Activated T-cell treated with anti-CD3 and anti-CD28 coated beads for 24 hours (primary cell): ENCODE measurements around the gene HES4.
A peak's percentile ranks its signal among the peaks of the same experiment; 100 is the strongest.
"Not testable (repeated sequence)": the region's sequence is repeated elsewhere in the genome, so short reads cannot be mapped to it uniquely, and the experiment has no call there.

Source experiments
- DNase-seq: peaks from one replicate; pipeline ENCODE4 v3.0.0-alpha.2; 2020; ENCODE audit warnings: low read depth

HES4 gene

GRCh38 chr1:978835-979743 is 20.8 kb downstream of the HES4 start:
- no peak for DNase-seq

- no peak for DNase-seq
These were observed 21.6 kb downstream of the HES4 start for GRCh38 chr1:978069-978834.

- DNase-seq = not testable (repeated sequence)
These were observed 23.1 kb downstream of the HES4 start for GRCh38 chr1:976791-977190.

- DNase-seq = peak; percentile 55
These were observed 23.8 kb downstream of the HES4 start for GRCh38 chr1:975896-976683.

GRCh38 chr1:975365-975764 is 24.5 kb downstream of the HES4 start:
- DNase-seq = no peak

GRCh38 chr1:974687-975328 is 25.1 kb downstream of the HES4 start:
- DNase-seq = no peak

- no peak for DNase-seq
These were observed 25.6 kb downstream of the HES4 start for GRCh38 chr1:974293-974640.

GRCh38 chr1:973459-974292 is 26.2 kb downstream of the HES4 start:
- no peak for DNase-seq

GRCh38 chr1:972726-973458 is 27.0 kb downstream of the HES4 start:
- no peak for DNase-seq

GRCh38 chr1:971751-972506 is 28.0 kb downstream of the HES4 start:
- no peak for DNase-seq

- no peak for DNase-seq
These were observed 28.7 kb downstream of the HES4 start for GRCh38 chr1:970973-971730.

GRCh38 chr1:970242-970972 is 29.5 kb downstream of the HES4 start:
- no peak for DNase-seq

GRCh38 chr1:969260-969855 is 30.5 kb downstream of the HES4 start:
- DNase-seq = no peak

- no peak for DNase-seq
These were observed 32.2 kb downstream of the HES4 start for GRCh38 chr1:967466-968343.

GRCh38 chr1:966704-967300 is 33.1 kb downstream of the HES4 start:
- peak; percentile 83 for DNase-seq

- no peak for DNase-seq
These were observed 33.7 kb downstream of the HES4 start, which contains the start of gene PLEKHN1 for GRCh38 chr1:966135-966703. TSS of gene PLEKHN1 (plus strand) at chr1:966482. CDS start at chr1:966532, 50 bp downstream.
